ENCODE measurements around the gene ZNF335. TPM values are rescaled to one million over a fixed set of nuclear protein-coding genes. Genes with fewer than 3 reads are reported as not detected.
A peak's percentile ranks its signal among the peaks of the same experiment; 100 is the strongest.

ZNF335 gene
- 100 to 1,000 TPM; 101 to 119 (median 102) TPM for total RNA-seq
- total RNA-seq (2013): 32.3 TPM

GRCh38 chr20:45971675-45972499 is at the start of gene ZNF335:
Gene ZNF335 (minus strand): TSS chr20:45972203. CDS start chr20:45971410, 793 bp downstream.
- H3K27ac Mint-ChIP-seq: peak within 1 kb of the TSS; percentile 97 to 99
- no peaks in the 10 kb centered on the region for H3K27me3 Mint-ChIP-seq (ENCODE audit: low read depth in 2 of 2)
- H3K36me3 ChIP-seq (ENCODE audit: control insufficient read depth, insufficient read depth, low read length): peaks cover 28% of the 10 kb centered on the region
- peak within 1 kb of the TSS; percentile 96 for H3K27ac ChIP-seq (ENCODE audit: low read length)
- under 1% methylated on average over 72 of the region's 72 CpGs for WGBS (ENCODE audit: insufficient coverage)
- peaks cover 36% of the 10 kb centered on the region for H3K4me1 ChIP-seq (ENCODE audit: control insufficient read depth, insufficient read depth, low read length)
- peak within 1 kb of the TSS; percentile 95 for H3K4me3 ChIP-seq (ENCODE audit: low read length)
- no peaks in the 10 kb centered on the region for H3K9me3 ChIP-seq (ENCODE audit: control insufficient read depth, insufficient read depth, low read length)
- ATAC-seq: peak; percentile 81 to 92 (median 81)
- no peaks in the 10 kb centered on the region for H3K36me3 Mint-ChIP-seq
- peak; percentile 97 to 98 for DNase-seq
- H3K27me3 ChIP-seq (ENCODE audit: control insufficient read depth, insufficient read depth, low read length): no peaks in the 10 kb centered on the region
- peaks cover 28 to 29% of the 10 kb centered on the region in 2 donors for H3K4me1 Mint-ChIP-seq
- no peak for TF ChIP-seq CTCF (IDR thresholded peaks at IDR 0.05)
- peaks cover 0 to 2% of the 10 kb centered on the region in 2 donors for H3K9me3 Mint-ChIP-seq
- H3K4me3 Mint-ChIP-seq: peak within 1 kb of the TSS; percentile 97
- intact Hi-C loops (cut with micrococcal nuclease): loop anchor here (1.0 to 5.0 kb wide), 6 partner anchors 26 to 160 kb away; partner anchors contain the start of genes ACOT8, UBE2C and ZSWIM3

- H3K4me1 ChIP-seq (ENCODE audit: control insufficient read depth, insufficient read depth, low read length): peaks cover 22% of the 10 kb centered on the region
- H3K27me3 Mint-ChIP-seq (ENCODE audit: low read depth in 2 of 2): peaks cover 41 to 68% of the 10 kb centered on the region in 2 donors
- no peak overlapping the region for H3K27ac Mint-ChIP-seq
- no peaks in the 10 kb centered on the region for H3K36me3 ChIP-seq (ENCODE audit: control insufficient read depth, insufficient read depth, low read length)
- no peak for ATAC-seq
- no peaks in the 10 kb centered on the region for H3K9me3 ChIP-seq (ENCODE audit: control insufficient read depth, insufficient read depth, low read length)
- DNase-seq: no peak
- no peak overlapping the region for H3K4me3 ChIP-seq (ENCODE audit: low read length)
- H3K36me3 Mint-ChIP-seq: no peaks in the 10 kb centered on the region
- H3K27ac ChIP-seq (ENCODE audit: low read length): no peak overlapping the region
- peaks cover 17% of the 10 kb centered on the region for H3K27me3 ChIP-seq (ENCODE audit: control insufficient read depth, insufficient read depth, low read length)
- intact Hi-C loops (cut with micrococcal nuclease): loop anchor here (5.0 to 10.0 kb wide), 2 partner anchors 67 to 664 kb away; partner anchors contain the start of genes NCOA5 and TP53RK
- WGBS (ENCODE audit: insufficient coverage): 65% methylated on average over 4 of the region's 4 CpGs
- TF ChIP-seq CTCF (IDR thresholded peaks at IDR 0.05): no peak
- H3K4me1 Mint-ChIP-seq: peaks cover 25 to 26% of the 10 kb centered on the region in 2 donors
- H3K9me3 Mint-ChIP-seq: no peaks in the 10 kb centered on the region
- peak overlapping the region; percentile 42 for H3K4me3 Mint-ChIP-seq
These were observed 48.6 kb upstream of the ZNF335 start for GRCh38 chr20:46020555-46020954.

- H3K4me3 ChIP-seq (ENCODE audit: low read length): no peak overlapping the region
- Mint-ChIP-seq H3K4me3 (no peak overlapping the region), H3K4me1 (peaks cover 23 to 35% of the 10 kb centered on the region in 2 donors), H3K36me3 (no peaks in the 10 kb centered on the region), H3K27me3 (ENCODE audit: low read depth in 2 of 2) (peaks cover 42 to 61% of the 10 kb centered on the region in 2 donors), H3K27ac (no peak overlapping the region), H3K9me3 (no peaks in the 10 kb centered on the region)
- no peak for TF ChIP-seq CTCF (IDR thresholded peaks at IDR 0.05)
- H3K9me3 ChIP-seq (ENCODE audit: control insufficient read depth, insufficient read depth, low read length): no peaks in the 10 kb centered on the region
- peaks cover 25% of the 10 kb centered on the region for H3K27me3 ChIP-seq (ENCODE audit: control insufficient read depth, insufficient read depth, low read length)
- DNase-seq (no peak), ATAC-seq (no peak)
- H3K36me3 ChIP-seq (ENCODE audit: control insufficient read depth, insufficient read depth, low read length): no peaks in the 10 kb centered on the region
- peaks cover 32% of the 10 kb centered on the region for H3K4me1 ChIP-seq (ENCODE audit: control insufficient read depth, insufficient read depth, low read length)
- intact Hi-C loops (cut with micrococcal nuclease): no loop called here
- WGBS (ENCODE audit: insufficient coverage): 69% methylated on average over 6 of the region's 6 CpGs
- no peak overlapping the region for H3K27ac ChIP-seq (ENCODE audit: low read length)
These were observed 46.6 kb upstream of the ZNF335 start for GRCh38 chr20:46018611-46019010.

All from natural killer cell (primary cell).